Ovary (tissue), 3 donors: ENCODE results near the gene KLHL22.

Source experiments
- CTCF ChIP-seq, 3 donors: fragments of 450-650 bp in 2 of 3; fragments of 200-600 bp in 1 of 3; IDR thresholded peaks; one replicate each; pipeline versions ENCODE4 v1.5.1 to v1.8.0; 2016 to 2022; ENCODE audit warnings: antibody characterized with exemption in 3 of 3, mild to moderate bottlenecking in 1 of 3
- EP300 ChIP-seq: sonication (generic); formaldehyde crosslinking; IDR thresholded peaks from one replicate; pipeline ENCODE4 v1.6.1; 2017; ENCODE audit warnings: antibody characterized with exemption
- POLR2A ChIP-seq: fragments of 450-650 bp; IDR thresholded peaks from one replicate; pipeline ENCODE4 v1.6.1; 2017; ENCODE audit warnings: antibody characterized with exemption, mild to moderate bottlenecking, moderate library complexity
- donor health status: DM: no; HTN: no; CAD: no.

DNA sequence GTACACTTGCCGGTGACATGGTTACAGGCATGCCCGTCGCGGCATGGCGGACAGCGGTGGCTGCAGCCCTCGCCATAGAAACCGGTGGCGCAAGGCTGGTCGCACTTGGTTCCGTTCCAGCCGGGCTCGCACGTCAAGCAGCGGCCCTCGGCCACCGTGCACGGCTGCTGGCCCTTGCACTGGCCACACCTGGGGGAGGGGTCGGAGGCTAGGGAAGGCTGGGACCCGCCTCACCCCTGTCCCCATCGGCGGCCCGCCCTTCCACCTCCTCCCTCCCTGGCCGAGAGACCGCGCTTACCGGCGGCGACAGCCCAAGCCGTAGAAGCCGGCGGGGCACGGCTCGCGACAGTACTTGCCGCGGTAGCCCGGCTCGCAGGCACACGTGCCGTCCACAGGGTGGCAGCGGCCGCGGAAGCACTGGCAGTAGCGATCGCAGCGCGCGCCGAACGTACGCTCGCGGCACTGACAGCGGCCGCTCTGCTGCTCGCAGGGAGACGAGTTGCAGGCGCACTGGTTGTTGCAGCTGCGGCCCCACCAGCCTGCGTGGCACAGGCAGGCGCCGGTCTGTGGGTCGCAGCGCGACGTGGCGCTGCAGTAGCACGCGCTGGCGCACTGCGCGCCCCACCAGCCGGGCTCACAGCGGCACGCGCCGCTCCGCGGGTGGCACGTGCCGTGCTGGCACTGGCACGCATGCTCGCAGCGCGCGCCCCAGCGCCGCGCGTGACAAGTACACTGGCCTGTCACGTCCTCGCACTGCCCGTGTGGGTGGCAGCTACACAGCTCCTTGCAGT lies 64.7 kb downstream of the KLHL22 start:
- no peak for TF ChIP-seq CTCF (IDR thresholded peaks at IDR 0.05)
- TF ChIP-seq POLR2A, result no peak
- no peak for TF ChIP-seq EP300
